ENCODE results near the gene DRD2.
"Not testable (repeated sequence)": the region's sequence is repeated elsewhere in the genome, so short reads cannot be mapped to it uniquely, and the experiment has no call there.

DRD2 gene

GRCh38 chr11:113475160-113475761, at the start of gene DRD2:
Gene DRD2 (minus strand): TSS chr11:113475398. CDS start chr11:113424651, 50,747 bp downstream.
- H3K9me3 Mint-ChIP-seq = no peaks in the 10 kb centered on the region
- peaks cover 63% of the 10 kb centered on the region for H3K27me3 Mint-ChIP-seq (ENCODE audit: low read depth)
- H3K4me3 Mint-ChIP-seq = no peak within 1 kb of the TSS
- H3K36me3 Mint-ChIP-seq (ENCODE audit: low read depth) = peaks cover 3% of the 10 kb centered on the region
- H3K27ac Mint-ChIP-seq = no peak within 1 kb of the TSS
- H3K4me1 Mint-ChIP-seq (ENCODE audit: low read depth) = peaks cover 1% of the 10 kb centered on the region

- not testable (repeated sequence) for H3K4me3 Mint-ChIP-seq; H3K36me3 Mint-ChIP-seq (ENCODE audit: low read depth); H3K4me1 Mint-ChIP-seq (ENCODE audit: low read depth); H3K9me3 Mint-ChIP-seq; H3K27ac Mint-ChIP-seq; H3K27me3 Mint-ChIP-seq (ENCODE audit: low read depth)
These were observed 48.7 kb upstream of the DRD2 start for GRCh38 chr11:113523906-113524305.

GRCh38 chr11:113521737-113522517, 46.7 kb upstream of the DRD2 start:
- peaks cover 4% of the 10 kb centered on the region for H3K27me3 Mint-ChIP-seq (ENCODE audit: low read depth)
- no peaks in the 10 kb centered on the region for H3K36me3 Mint-ChIP-seq (ENCODE audit: low read depth)
- no peaks in the 10 kb centered on the region for H3K4me1 Mint-ChIP-seq (ENCODE audit: low read depth)
- no peaks in the 10 kb centered on the region for H3K9me3 Mint-ChIP-seq
- H3K4me3 Mint-ChIP-seq = no peak overlapping the region
- no peak overlapping the region for H3K27ac Mint-ChIP-seq

- H3K27ac Mint-ChIP-seq = no peak overlapping the region
- H3K9me3 Mint-ChIP-seq = no peaks in the 10 kb centered on the region
- no peak overlapping the region for H3K4me3 Mint-ChIP-seq
- H3K27me3 Mint-ChIP-seq (ENCODE audit: low read depth) = peaks cover 4% of the 10 kb centered on the region
- H3K4me1 Mint-ChIP-seq (ENCODE audit: low read depth) = no peaks in the 10 kb centered on the region
- H3K36me3 Mint-ChIP-seq (ENCODE audit: low read depth) = no peaks in the 10 kb centered on the region
These were observed 44.9 kb upstream of the DRD2 start for GRCh38 chr11:113519989-113520613.

- Mint-ChIP-seq H3K4me3 (no peak overlapping the region), H3K36me3 (ENCODE audit: low read depth) (no peaks in the 10 kb centered on the region)
These were observed 43.7 kb upstream of the DRD2 start for GRCh38 chr11:113518716-113519495.

GRCh38 chr11:113517361-113517760, 42.2 kb upstream of the DRD2 start:
- Mint-ChIP-seq H3K4me1 (ENCODE audit: low read depth) (no peaks in the 10 kb centered on the region), H3K27ac (no peak overlapping the region)

More at GRCh38 chr11:113518716-113519495, 43.7 kb upstream of the DRD2 start:
- Mint-ChIP-seq H3K27me3 (ENCODE audit: low read depth) (peaks cover 4% of the 10 kb centered on the region), H3K4me1 (ENCODE audit: low read depth) (no peaks in the 10 kb centered on the region), H3K9me3 (no peaks in the 10 kb centered on the region), H3K27ac (no peak overlapping the region)

GRCh38 chr11:113514856-113515255, 39.7 kb upstream of the DRD2 start:
- no peaks in the 10 kb centered on the region for H3K4me1 Mint-ChIP-seq (ENCODE audit: low read depth)
- H3K27ac Mint-ChIP-seq = no peak overlapping the region
- peaks cover 2% of the 10 kb centered on the region for H3K27me3 Mint-ChIP-seq (ENCODE audit: low read depth)
- H3K36me3 Mint-ChIP-seq (ENCODE audit: low read depth) = no peaks in the 10 kb centered on the region
- H3K4me3 Mint-ChIP-seq = no peak overlapping the region
- H3K9me3 Mint-ChIP-seq = no peaks in the 10 kb centered on the region

More at GRCh38 chr11:113517361-113517760, 42.2 kb upstream of the DRD2 start:
- Mint-ChIP-seq H3K4me3 (no peak overlapping the region), H3K9me3 (no peaks in the 10 kb centered on the region), H3K27me3 (ENCODE audit: low read depth) (peaks cover 4% of the 10 kb centered on the region), H3K36me3 (ENCODE audit: low read depth) (no peaks in the 10 kb centered on the region)

- Mint-ChIP-seq H3K27me3 (ENCODE audit: low read depth) (peaks cover 13% of the 10 kb centered on the region), H3K27ac (no peak overlapping the region), H3K36me3 (ENCODE audit: low read depth) (no peaks in the 10 kb centered on the region), H3K9me3 (no peaks in the 10 kb centered on the region), H3K4me3 (no peak overlapping the region), H3K4me1 (ENCODE audit: low read depth) (no peaks in the 10 kb centered on the region)
These were observed 32.1 kb upstream of the DRD2 start for GRCh38 chr11:113507341-113507740.

GRCh38 chr11:113506893-113507292, 31.7 kb upstream of the DRD2 start:
- no peaks in the 10 kb centered on the region for H3K9me3 Mint-ChIP-seq

GRCh38 chr11:113506461-113506860, 31.3 kb upstream of the DRD2 start:
- H3K9me3 Mint-ChIP-seq = no peaks in the 10 kb centered on the region
- peaks cover 18% of the 10 kb centered on the region for H3K27me3 Mint-ChIP-seq (ENCODE audit: low read depth)
- H3K4me3 Mint-ChIP-seq = no peak overlapping the region
- no peak overlapping the region for H3K27ac Mint-ChIP-seq
- no peaks in the 10 kb centered on the region for H3K36me3 Mint-ChIP-seq (ENCODE audit: low read depth)
- H3K4me1 Mint-ChIP-seq (ENCODE audit: low read depth) = no peaks in the 10 kb centered on the region

More at GRCh38 chr11:113506893-113507292, 31.7 kb upstream of the DRD2 start:
- Mint-ChIP-seq H3K4me1 (ENCODE audit: low read depth) (no peaks in the 10 kb centered on the region), H3K27ac (no peak overlapping the region), H3K36me3 (ENCODE audit: low read depth) (no peaks in the 10 kb centered on the region), H3K27me3 (ENCODE audit: low read depth) (peaks cover 13% of the 10 kb centered on the region), H3K4me3 (no peak overlapping the region)

GRCh38 chr11:113505541-113506375, 30.6 kb upstream of the DRD2 start:
- Mint-ChIP-seq H3K36me3 (ENCODE audit: low read depth) (no peaks in the 10 kb centered on the region), H3K27ac (no peak overlapping the region), H3K4me3 (no peak overlapping the region)

GRCh38 chr11:113505046-113505445, 29.8 kb upstream of the DRD2 start:
- Mint-ChIP-seq H3K4me3 (no peak overlapping the region), H3K27me3 (ENCODE audit: low read depth) (peaks cover 18% of the 10 kb centered on the region), H3K27ac (no peak overlapping the region), H3K36me3 (ENCODE audit: low read depth) (no peaks in the 10 kb centered on the region), H3K4me1 (ENCODE audit: low read depth) (no peaks in the 10 kb centered on the region), H3K9me3 (no peaks in the 10 kb centered on the region)

More at GRCh38 chr11:113505541-113506375, 30.6 kb upstream of the DRD2 start:
- Mint-ChIP-seq H3K4me1 (ENCODE audit: low read depth) (no peaks in the 10 kb centered on the region), H3K9me3 (no peaks in the 10 kb centered on the region), H3K27me3 (ENCODE audit: low read depth) (peaks cover 18% of the 10 kb centered on the region)

GRCh38 chr11:113504586-113504985, 29.4 kb upstream of the DRD2 start:
- Mint-ChIP-seq H3K27me3 (ENCODE audit: low read depth) (peaks cover 13% of the 10 kb centered on the region), H3K4me1 (ENCODE audit: low read depth) (no peaks in the 10 kb centered on the region), H3K4me3 (no peak overlapping the region), H3K27ac (no peak overlapping the region), H3K9me3 (no peaks in the 10 kb centered on the region), H3K36me3 (ENCODE audit: low read depth) (no peaks in the 10 kb centered on the region)

- Mint-ChIP-seq H3K9me3 (no peaks in the 10 kb centered on the region), H3K27me3 (ENCODE audit: low read depth) (peaks cover 12% of the 10 kb centered on the region), H3K4me3 (no peak overlapping the region), H3K4me1 (ENCODE audit: low read depth) (no peaks in the 10 kb centered on the region), H3K36me3 (ENCODE audit: low read depth) (no peaks in the 10 kb centered on the region), H3K27ac (no peak overlapping the region)
These were observed 28.9 kb upstream of the DRD2 start for GRCh38 chr11:113504071-113504470.
